ENCODE results near the gene RBM15.

DNA sequence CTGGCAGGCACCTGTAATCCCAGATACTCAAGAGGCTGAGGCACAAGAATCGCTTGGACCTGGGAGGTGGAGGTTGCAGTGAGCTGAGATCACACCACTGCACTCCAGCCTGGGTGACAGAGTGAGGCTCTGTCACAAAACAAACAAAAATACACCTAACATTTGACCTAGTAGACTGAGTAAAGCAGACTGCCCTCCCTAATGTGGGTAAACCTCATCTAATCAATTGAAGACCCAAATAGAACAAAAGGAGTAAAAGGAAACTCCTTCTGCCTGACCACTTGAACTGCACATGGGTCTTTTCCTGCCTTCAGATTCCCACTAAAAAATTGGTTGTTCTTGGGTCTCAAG is 19.0 kb upstream of the RBM15 start:
- TF ChIP-seq TAF1 (IDR thresholded peaks at IDR 0.05; ENCODE audit: low read depth, low read length) (no peak), POLR2A (IDR thresholded peaks at IDR 0.05; ENCODE audit: low read depth, low read length) (no peak)
